GM23338 (cell line): Measurements from ENCODE around the gene A1BG. TPM values are rescaled to one million over a fixed set of nuclear protein-coding genes. Genes with fewer than 3 reads are reported as not detected.
A peak's percentile ranks its signal among the peaks of the same experiment; 100 is the strongest.

Experiments used
- ATAC-seq: fragments of 200-7000 bp; cut with Tn5 transposase; 3 replicates; pipeline ENCODE4 v1.9.1; 2020
- DNase-seq: peaks from one replicate; pipeline ENCODE4 v3.0.0-alpha.2; 2015; ENCODE audit warnings: low spot score
- H2AFZ ChIP-seq: fragments of 200-600 bp; sonication (generic); 2 replicates; pipeline ENCODE4 v1.8.0; 2016; ENCODE audit warnings: antibody characterized with exemption, mild to moderate bottlenecking, moderate library complexity
- H3F3A ChIP-seq: fragments of 200-600 bp; sonication (generic); replicated peaks from 2 replicates; pipeline ENCODE4 v1.8.0; 2017; ENCODE audit warnings: antibody characterized with exemption, mixed run types, low read depth
- H3K27ac ChIP-seq: fragments of 200-600 bp; sonication (generic); 2 replicates; pipeline ENCODE4 v1.6.1; 2016; ENCODE audit warnings: low read depth
- H3K27me3 ChIP-seq: fragments of 200-600 bp; sonication (generic); 2 replicates; pipeline ENCODE4 v1.8.0; 2016; ENCODE audit warnings: mild to moderate bottlenecking, mixed run types, moderate library complexity; ENCODE audit not compliant: insufficient read depth
- H3K36me3 ChIP-seq: fragments of 200-600 bp; sonication (generic); 2 replicates; pipeline ENCODE4 v1.8.0; 2016; ENCODE audit warnings: mild to moderate bottlenecking; ENCODE audit not compliant: insufficient read depth
- H3K4me1 ChIP-seq: fragments of 200-600 bp; sonication (generic); 2 replicates; pipeline ENCODE4 v1.8.0; 2016; ENCODE audit warnings: mild to moderate bottlenecking, moderate library complexity; ENCODE audit not compliant: insufficient read depth
- H3K4me2 ChIP-seq: fragments of 200-600 bp; sonication (generic); 2 replicates; pipeline ENCODE4 v1.7.1; 2017; ENCODE audit warnings: mixed run types
- H3K4me3 ChIP-seq: fragments of 200-600 bp; sonication (generic); 2 replicates; pipeline ENCODE4 v1.6.1; 2016; ENCODE audit warnings: mixed run types
- H3K79me2 ChIP-seq: fragments of 200-600 bp; sonication (generic); replicated peaks from 2 replicates; pipeline ENCODE4 v1.8.0; 2017; ENCODE audit warnings: mild to moderate bottlenecking; ENCODE audit not compliant: insufficient read depth
- H3K9me2 ChIP-seq: fragments of 200-600 bp; sonication (generic); 2 replicates; pipeline ENCODE4 v1.8.0; 2017; ENCODE audit not compliant: insufficient read depth
- H4K20me1 ChIP-seq: fragments of 200-600 bp; sonication (generic); replicated peaks from 2 replicates; pipeline ENCODE4 v1.8.0; 2017; ENCODE audit warnings: mild to moderate bottlenecking; ENCODE audit not compliant: insufficient read depth
- H3K27ac Mint-ChIP-seq: 2 replicates; pipeline ENCODE4 v1.8.0; 2020; ENCODE audit warnings: inconsistent platforms, mild to moderate bottlenecking, moderate library complexity, mixed read lengths
- H3K27me3 Mint-ChIP-seq: 3 replicates; pipeline ENCODE4 v1.8.0; 2022; ENCODE audit warnings: low read depth, mild to moderate bottlenecking, moderate library complexity, mixed read lengths, inconsistent platforms; ENCODE audit not compliant: insufficient read depth, poor library complexity
- H3K36me3 Mint-ChIP-seq: 3 replicates; pipeline ENCODE4 v1.8.0; 2021; ENCODE audit warnings: low read depth, mild to moderate bottlenecking, inconsistent platforms, moderate library complexity, mixed read lengths
- H3K4me1 Mint-ChIP-seq: 3 replicates; pipeline ENCODE4 v1.8.0; 2020; ENCODE audit warnings: mild to moderate bottlenecking, inconsistent platforms, mixed read lengths
- H3K4me3 Mint-ChIP-seq: 3 replicates; pipeline ENCODE4 v1.8.0; 2021; ENCODE audit warnings: moderate library complexity, mild to moderate bottlenecking, inconsistent platforms, mixed read lengths
- H3K9me3 Mint-ChIP-seq: 3 replicates; pipeline ENCODE4 v1.8.0; 2020; ENCODE audit warnings: moderate library complexity, mild to moderate bottlenecking, inconsistent platforms, mixed read lengths
- CTCF ChIP-seq, 2 experiments: fragments of 200-600 bp in 1 of 2; sonication (generic) in 1 of 2; conservative IDR thresholded peaks; 2 replicates each; pipeline versions ENCODE4 v1.5.1 to v1.6.1; 2016 to 2017; ENCODE audit warnings: antibody characterized with exemption in 2 of 2, low read depth in 2 of 2, mild to moderate bottlenecking in 2 of 2, moderate library complexity in 1 of 2
- EZH2 ChIP-seq: fragments of 200-600 bp; sonication (generic); IDR thresholded peaks from one replicate; pipeline ENCODE4 v1.8.0; 2017; ENCODE audit warnings: antibody characterized with exemption, mild to moderate bottlenecking, low read depth; ENCODE audit not compliant: unreplicated experiment
- ZNF331 ChIP-seq: fragments of 250-450 bp; sonication (Bioruptor Pico); IDR thresholded peaks from 2 replicates; pipeline ENCODE4 v1.5.0; 2020; ENCODE audit warnings: low read depth, mild to moderate bottlenecking, moderate library complexity
- ZNF462 ChIP-seq: fragments of 250-450 bp; sonication (Bioruptor Pico); IDR thresholded peaks from 2 replicates; pipeline ENCODE4 v1.5.0; 2020; ENCODE audit warnings: mild to moderate bottlenecking, moderate library complexity
- polyA plus RNA-seq: library from polyadenylated mRNA; unstranded; fragments of >200 nt; fragmentation: Nextera tagmentation; extraction: Ambion mirVana; gene quantifications from 2 replicates; pipeline ENCODE4 v1.2.1, GENCODE V29; 2016
- total RNA-seq: library from RNA; depleted of rRNA; stranded (reverse); fragments of >200 nt; shearing (Covaris generic); gene quantifications from 2 replicates; pipeline ENCODE4 v1.2.3, GENCODE V29; 2014

Gene A1BG
- total and polyA plus RNA-seq, 2 experiments from 2014 or later = 17.7 to 43.5 TPM

- TF ChIP-seq ZNF462 (CRISPR knock-in tag) = no peak
- no peak for TF ChIP-seq ZNF331 (CRISPR knock-in tag)
- TF ChIP-seq EZH2 = no peak
Measured at GRCh38 chr19:58388175-58388526, 34.9 kb upstream of the A1BG start (continued).

- TF ChIP-seq ZNF331 (CRISPR knock-in tag) (no peak), CTCF (conservative IDR thresholded peaks at IDR 0.05; ENCODE audit: low read depth in 2 of 2) (peak; percentile 9 to 26; a peak in 1 of 4 replicates)
- H2AFZ ChIP-seq = no peak overlapping the region
Measured at GRCh38 chr19:58387338-58388174, 34.3 kb upstream of the A1BG start.

More at GRCh38 chr19:58387338-58388174, 34.3 kb upstream of the A1BG start:
- H3K4me3 Mint-ChIP-seq = peak overlapping the region; percentile 99
- peaks cover 44% of the 10 kb centered on the region for H3F3A ChIP-seq
- 0 out of 2 replicates have a peak overlapping the region, but pooled peaks have one; percentile 33 for H3K27ac ChIP-seq
- H3K79me2 ChIP-seq = peaks cover 49% of the 10 kb centered on the region
- peaks cover 3% of the 10 kb centered on the region; the same call in 2 of the 3 replicates for H3K9me3 Mint-ChIP-seq
- H3K27ac Mint-ChIP-seq = peak overlapping the region; percentile 91
- no peaks in the 10 kb centered on the region for H3K9me2 ChIP-seq
- no peak for ATAC-seq
- peak overlapping the region; percentile 99 for H3K4me2 ChIP-seq
- peaks cover 54% of the 10 kb centered on the region for H3K36me3 Mint-ChIP-seq
- peaks cover 13% of the 10 kb centered on the region for H3K4me1 ChIP-seq
- H3K4me3 ChIP-seq = peak overlapping the region; percentile 87
- H3K36me3 ChIP-seq = peaks cover 34% of the 10 kb centered on the region
- H3K27me3 ChIP-seq = no peaks in the 10 kb centered on the region
- DNase-seq = no peak
- peaks cover 36% of the 10 kb centered on the region for H4K20me1 ChIP-seq
- H3K27me3 Mint-ChIP-seq = peaks cover 20% of the 10 kb centered on the region
- peaks cover 25% of the 10 kb centered on the region for H3K4me1 Mint-ChIP-seq
